Measurements from ENCODE around the gene ALG3.

Gene ALG3

DNA sequence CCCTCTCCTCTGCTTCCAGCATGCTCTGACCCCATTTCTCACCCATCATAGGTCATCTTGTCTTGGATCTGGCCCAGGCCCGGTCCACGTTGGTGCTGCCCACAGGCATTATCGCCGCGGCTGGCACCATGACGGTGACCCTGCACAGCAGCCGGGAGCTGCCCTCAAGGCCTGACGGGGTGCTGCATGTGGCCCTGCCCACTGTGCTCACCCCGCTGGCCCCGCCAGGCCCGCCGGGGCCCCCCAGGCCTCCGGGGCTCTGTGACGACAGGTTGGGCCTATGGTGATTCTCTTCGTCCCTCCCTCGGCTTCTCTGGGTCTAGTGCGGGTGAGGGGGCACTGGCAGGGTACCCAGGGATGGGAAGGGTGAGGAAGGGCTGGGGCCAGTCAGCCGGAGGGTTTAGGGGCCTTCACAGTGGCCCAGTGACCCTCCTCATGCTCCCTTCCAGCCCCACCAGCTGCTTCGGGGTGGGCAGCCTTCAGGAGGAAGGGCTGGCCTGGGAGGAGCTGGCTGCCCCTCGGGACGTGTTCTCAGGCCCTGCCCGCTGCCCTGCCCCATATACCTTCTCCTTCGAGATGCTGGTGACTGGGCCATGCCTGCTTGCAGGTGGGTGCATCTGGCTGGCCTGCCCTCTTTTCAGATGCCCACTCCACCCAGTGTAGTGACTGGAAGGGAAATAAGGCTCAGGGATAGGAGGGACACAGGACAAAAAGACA is 15.5 kb downstream of the ALG3 start:
- CTCF ChIA-PET = no interaction called here
- POLR2A ChIA-PET = no interaction called here
- DNase-seq (ENCODE audit: extremely low spot score) = no peak
- TF ChIP-seq L3MBTL2 (conservative IDR thresholded peaks at IDR 0.05) = no peak
- TF ChIP-seq, protein P1, sequence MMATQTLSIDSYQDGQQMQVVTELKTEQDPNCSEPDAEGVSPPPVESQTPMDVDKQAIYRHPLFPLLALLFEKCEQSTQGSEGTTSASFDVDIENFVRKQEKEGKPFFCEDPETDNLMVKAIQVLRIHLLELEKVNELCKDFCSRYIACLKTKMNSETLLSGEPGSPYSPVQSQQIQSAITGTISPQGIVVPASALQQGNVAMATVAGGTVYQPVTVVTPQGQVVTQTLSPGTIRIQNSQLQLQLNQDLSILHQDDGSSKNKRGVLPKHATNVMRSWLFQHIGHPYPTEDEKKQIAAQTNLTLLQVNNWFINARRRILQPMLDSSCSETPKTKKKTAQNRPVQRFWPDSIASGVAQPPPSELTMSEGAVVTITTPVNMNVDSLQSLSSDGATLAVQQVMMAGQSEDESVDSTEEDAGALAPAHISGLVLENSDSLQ (IDR thresholded peaks at IDR 0.05) = no peak
- no peak for TF ChIP-seq BHLHE40 (IDR thresholded peaks at IDR 0.05; ENCODE audit: borderline replicate concordance)
- TF ChIP-seq ZNF384 (IDR thresholded peaks at IDR 0.05) = no peak
- TF ChIP-seq HDGF (IDR thresholded peaks at IDR 0.05; ENCODE audit: borderline replicate concordance) = no peak
- TF ChIP-seq ELF4 (IDR thresholded peaks at IDR 0.05) = no peak
- no peak for TF ChIP-seq ARNT (IDR thresholded peaks at IDR 0.05)
- TF ChIP-seq LEF1 (IDR thresholded peaks at IDR 0.05; ENCODE audit: borderline replicate concordance) = no peak
- TF ChIP-seq FOXM1 (IDR thresholded peaks at IDR 0.05; ENCODE audit: borderline replicate concordance) = no peak
- TF ChIP-seq SUZ12 (IDR thresholded peaks at IDR 0.05) = no peak

DNA sequence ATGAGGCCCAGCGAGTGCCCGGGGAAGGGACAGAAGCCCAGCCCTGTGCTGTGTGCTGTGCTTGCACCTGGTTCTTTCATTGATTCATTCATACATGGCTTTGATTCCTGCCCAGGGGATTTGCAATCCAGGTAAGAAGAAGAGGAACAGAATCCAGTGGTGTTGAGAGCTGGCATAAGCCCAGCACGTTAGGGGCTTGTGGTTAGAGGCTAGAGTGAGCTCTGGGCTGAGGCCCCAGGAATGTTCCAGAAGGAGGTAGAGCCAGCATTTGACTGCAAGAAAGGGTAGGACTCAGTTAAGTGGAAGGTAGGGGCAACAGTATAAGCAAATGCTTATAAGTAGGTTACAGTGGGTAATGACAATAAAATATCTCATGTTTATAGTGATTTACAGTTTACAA is 17.1 kb downstream of the ALG3 start:
- DNase-seq (ENCODE audit: extremely low spot score) = no peak
- TF ChIP-seq LEF1 (IDR thresholded peaks at IDR 0.05; ENCODE audit: borderline replicate concordance) (no peak), SUZ12 (IDR thresholded peaks at IDR 0.05) (no peak), ZNF384 (IDR thresholded peaks at IDR 0.05) (no peak), TARDBP (IDR thresholded peaks at IDR 0.05) (no peak), BHLHE40 (IDR thresholded peaks at IDR 0.05; ENCODE audit: borderline replicate concordance) (no peak), NFRKB (IDR thresholded peaks at IDR 0.05) (no peak), ARNT (IDR thresholded peaks at IDR 0.05) (no peak), FOXK2 (IDR thresholded peaks at IDR 0.05) (no peak), FOXM1 (IDR thresholded peaks at IDR 0.05; ENCODE audit: borderline replicate concordance) (no peak), L3MBTL2 (conservative IDR thresholded peaks at IDR 0.05) (no peak), ELF4 (IDR thresholded peaks at IDR 0.05) (no peak)
- TF ChIP-seq, protein P1 (IDR thresholded peaks at IDR 0.05) = no peak
- ChIA-PET POLR2A (no interaction called here), CTCF (interaction anchor here (0.6 kb wide), 1 partner anchor 13 kb away, joined by 3 read pairs; no protein-coding TSS in a partner anchor)

DNA sequence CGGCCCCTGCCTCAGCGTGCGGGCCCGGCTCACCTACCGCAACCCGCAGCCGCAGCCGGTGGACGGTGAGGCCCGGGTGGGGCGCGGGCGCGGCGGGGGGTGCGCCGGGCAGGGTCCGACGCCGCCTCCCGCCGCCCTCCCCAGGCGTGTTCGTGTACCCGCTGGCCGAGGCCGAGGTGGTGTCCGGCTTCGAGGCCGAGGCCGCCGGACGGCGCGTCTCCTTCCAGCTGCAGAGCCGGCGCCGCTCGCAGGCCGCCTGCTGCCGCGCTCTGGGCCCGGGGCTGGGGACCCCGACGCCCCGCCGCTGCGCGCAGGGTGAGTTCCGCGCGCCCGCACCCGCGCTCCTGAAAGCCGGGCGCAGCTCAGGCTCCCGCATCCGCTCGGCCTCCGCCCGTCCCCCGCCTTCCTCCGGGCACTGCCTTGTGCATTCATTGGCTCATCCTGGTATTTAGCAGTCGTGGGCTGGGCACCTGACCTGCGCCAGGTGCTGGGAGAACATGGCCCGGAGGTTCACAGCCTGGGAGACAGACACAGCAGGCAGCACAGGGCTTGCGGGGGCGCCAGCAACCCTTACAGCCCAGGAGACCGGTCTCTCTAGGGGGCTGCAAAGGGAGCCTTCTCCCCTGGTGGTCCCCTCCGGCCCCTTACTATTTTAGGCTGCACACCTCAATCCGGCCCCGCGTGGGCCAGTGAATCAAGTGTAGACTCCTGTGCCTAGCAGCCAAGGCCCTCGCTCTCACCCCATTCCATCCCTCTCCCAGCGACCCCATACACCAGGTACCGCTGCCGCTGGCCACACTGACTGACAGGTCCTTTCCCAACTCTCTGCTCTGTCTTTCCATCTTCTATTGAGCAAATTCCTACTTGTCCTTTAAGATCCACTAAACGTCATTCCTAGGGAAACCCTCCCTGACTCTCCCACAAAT is 17.9 kb downstream of the ALG3 start:
- CTCF ChIA-PET = interaction anchor here (0.5 to 0.6 kb wide), 2 partner anchors 12 to 19 kb away, joined by 3 to 4 read pairs; partner anchors contain the start of gene EEF1AKMT4
- POLR2A ChIA-PET = no interaction called here
- TF ChIP-seq NFRKB (IDR thresholded peaks at IDR 0.05) (no peak), SUZ12 (IDR thresholded peaks at IDR 0.05) (no peak), L3MBTL2 (conservative IDR thresholded peaks at IDR 0.05) (no peak), HDGF (IDR thresholded peaks at IDR 0.05; ENCODE audit: borderline replicate concordance) (no peak), LEF1 (IDR thresholded peaks at IDR 0.05; ENCODE audit: borderline replicate concordance) (no peak)
- TF ChIP-seq, protein P1 (IDR thresholded peaks at IDR 0.05) = no peak
- DNase-seq (ENCODE audit: extremely low spot score) = no peak

DNA sequence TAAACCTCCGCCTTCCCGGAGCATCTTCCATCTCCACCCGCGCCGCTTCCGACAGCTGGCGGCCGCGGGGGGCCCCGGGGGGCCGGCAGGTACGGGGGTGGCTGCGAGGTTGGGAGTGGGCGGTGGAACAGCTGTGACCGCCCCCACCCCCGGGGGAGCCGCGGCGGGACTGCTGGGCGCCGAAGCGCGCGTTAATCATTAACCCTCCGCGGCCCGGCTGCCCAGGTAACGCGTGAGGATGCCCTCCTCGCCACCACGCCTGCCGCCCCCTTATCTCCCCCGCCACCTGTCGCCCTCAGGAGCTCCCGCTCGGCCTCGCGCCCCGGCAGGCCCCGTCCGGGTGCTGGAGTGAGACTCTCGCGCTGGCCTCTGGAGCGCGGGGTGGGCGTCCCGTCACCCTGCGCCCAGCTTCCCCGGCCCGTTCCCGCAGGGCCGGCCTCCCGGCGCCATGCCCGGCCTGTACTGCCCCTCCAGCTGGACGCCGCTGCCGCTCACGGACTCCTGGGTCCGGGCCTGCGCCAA is 18.6 kb downstream of the ALG3 start:
- TF ChIP-seq FOXA1 (IDR thresholded peaks at IDR 0.05) (no peak), BHLHE40 (IDR thresholded peaks at IDR 0.05; ENCODE audit: borderline replicate concordance) (no peak), LEF1 (IDR thresholded peaks at IDR 0.05; ENCODE audit: borderline replicate concordance) (no peak), ELF4 (IDR thresholded peaks at IDR 0.05) (no peak), CTBP1 (IDR thresholded peaks at IDR 0.05; ENCODE audit: borderline replicate concordance) (no peak), L3MBTL2 (conservative IDR thresholded peaks at IDR 0.05) (no peak), TARDBP (IDR thresholded peaks at IDR 0.05) (no peak)
- DNase-seq (ENCODE audit: extremely low spot score) = no peak
- CTCF ChIA-PET = interaction anchor here (0.5 kb wide), 1 partner anchor 20 kb away, joined by 4 read pairs; the partner anchor contains the start of gene EEF1AKMT4
- POLR2A ChIA-PET = no interaction called here

DNA sequence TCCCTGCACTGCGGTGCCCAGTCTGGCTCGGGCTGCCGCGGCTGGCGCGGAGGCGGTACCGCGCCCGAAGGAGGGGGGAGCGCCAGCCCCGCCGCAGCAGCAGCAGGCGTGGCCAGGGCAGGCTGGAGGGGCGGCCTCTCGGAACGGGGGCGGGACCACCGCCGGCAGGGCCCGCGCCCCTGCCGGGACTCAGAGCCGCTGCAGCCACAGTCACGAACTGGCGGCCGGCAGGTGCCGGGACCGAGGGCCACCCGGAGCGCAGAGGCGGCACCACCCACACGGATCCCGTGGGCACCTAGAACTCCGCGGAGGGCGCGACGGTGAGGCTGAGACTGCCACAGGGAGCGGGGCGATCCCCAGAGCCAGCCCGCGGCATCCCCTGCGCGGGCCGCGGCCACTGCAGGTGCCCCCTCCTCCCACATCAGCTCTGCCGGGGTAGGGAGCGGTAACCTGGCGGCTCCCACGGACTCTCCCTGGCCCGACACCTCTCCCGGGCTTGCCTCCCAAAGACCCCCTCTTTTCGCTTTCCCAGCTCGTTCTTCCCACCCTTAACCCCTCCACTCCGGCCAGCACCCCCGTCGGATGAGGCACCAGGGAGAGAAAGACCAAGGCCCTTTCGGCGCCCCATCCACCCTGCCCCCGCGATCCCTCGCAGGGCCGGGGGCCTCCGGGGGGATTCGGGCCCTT is 19.2 kb downstream of the ALG3 start, which contains the start of gene VWA5B2:
Gene VWA5B2, plus strand, starts transcription at position 192 of the 687 bp plus-strand sequence. CDS start 944 bp downstream, outside the sequence.
- ChIA-PET POLR2A (interaction anchor here (1.9 kb wide), 1 partner anchor 8 kb away, joined by 8 read pairs; no protein-coding TSS in a partner anchor), CTCF (no interaction called here)
- peak; percentile 84 for DNase-seq (ENCODE audit: extremely low spot score)
- TF ChIP-seq BHLHE40 (IDR thresholded peaks at IDR 0.05; ENCODE audit: borderline replicate concordance) (no peak), HDGF (IDR thresholded peaks at IDR 0.05; ENCODE audit: borderline replicate concordance) (no peak), ELF4 (IDR thresholded peaks at IDR 0.05) (no peak)

All from HEK293T (cell line).